M059J (cell line): ENCODE data around the gene FAM181A. TPM values are rescaled to one million over a fixed set of nuclear protein-coding genes. Genes with fewer than 3 reads are reported as not detected.

Experiments used
- DNase-seq: peaks from one replicate; pipeline ENCODE4 v3.0.0-alpha.2; 2012; ENCODE audit warnings: low read depth
- total RNA-seq: library from RNA; depleted of rRNA; stranded (reverse); fragments of >200 nt; shearing (Covaris generic); gene quantifications from 2 replicates; pipeline ENCODE4 v1.2.3, GENCODE V29; 2014

The FAM181A gene
- total RNA-seq, 1 experiment from 2014 or later: not detected

DNA sequence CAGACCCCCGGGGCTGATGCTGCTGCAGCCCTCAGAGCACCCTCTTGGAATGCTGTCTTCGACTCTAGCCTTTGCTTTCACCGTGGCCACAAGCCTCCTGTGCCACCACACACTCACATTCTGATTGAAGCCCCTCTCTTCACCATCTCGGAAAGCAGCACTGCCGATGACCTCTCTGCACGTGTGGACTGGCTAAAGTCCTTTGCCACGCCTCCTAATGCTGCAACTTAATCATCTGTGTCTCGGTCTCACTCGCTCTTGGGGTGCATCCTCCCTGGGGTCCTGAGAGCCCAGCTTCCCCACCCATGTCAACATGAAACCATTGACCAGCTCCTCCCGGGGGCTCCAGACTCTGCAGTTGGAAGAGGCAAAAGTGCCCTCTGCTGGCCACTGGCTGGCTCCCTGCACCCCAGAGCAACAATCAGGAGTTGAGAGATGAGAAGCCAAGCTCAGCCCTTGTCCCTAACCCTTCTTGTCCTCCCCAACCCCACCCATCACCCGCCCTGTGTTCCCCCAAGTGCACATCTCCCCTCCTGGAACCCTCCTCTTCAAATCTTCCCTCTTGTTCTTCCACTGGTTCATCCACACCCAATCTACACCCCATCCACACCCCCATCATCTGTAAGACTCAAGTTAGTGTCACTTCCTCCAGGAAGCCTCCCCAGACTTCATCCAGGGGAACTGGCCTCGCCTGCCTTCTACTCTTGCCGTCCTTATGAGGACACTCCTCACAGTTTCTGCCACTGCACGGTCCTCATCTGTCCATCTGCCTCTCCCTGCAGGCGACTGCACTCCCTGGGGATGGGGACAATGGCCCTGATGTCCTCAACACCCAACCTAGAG, 23.6 kb upstream of the FAM181A start:
- DNase-seq: no peak

- no peak for DNase-seq
Observed at GRCh38 chr14:93905623-93906022, 21.5 kb upstream of the FAM181A start.

DNA sequence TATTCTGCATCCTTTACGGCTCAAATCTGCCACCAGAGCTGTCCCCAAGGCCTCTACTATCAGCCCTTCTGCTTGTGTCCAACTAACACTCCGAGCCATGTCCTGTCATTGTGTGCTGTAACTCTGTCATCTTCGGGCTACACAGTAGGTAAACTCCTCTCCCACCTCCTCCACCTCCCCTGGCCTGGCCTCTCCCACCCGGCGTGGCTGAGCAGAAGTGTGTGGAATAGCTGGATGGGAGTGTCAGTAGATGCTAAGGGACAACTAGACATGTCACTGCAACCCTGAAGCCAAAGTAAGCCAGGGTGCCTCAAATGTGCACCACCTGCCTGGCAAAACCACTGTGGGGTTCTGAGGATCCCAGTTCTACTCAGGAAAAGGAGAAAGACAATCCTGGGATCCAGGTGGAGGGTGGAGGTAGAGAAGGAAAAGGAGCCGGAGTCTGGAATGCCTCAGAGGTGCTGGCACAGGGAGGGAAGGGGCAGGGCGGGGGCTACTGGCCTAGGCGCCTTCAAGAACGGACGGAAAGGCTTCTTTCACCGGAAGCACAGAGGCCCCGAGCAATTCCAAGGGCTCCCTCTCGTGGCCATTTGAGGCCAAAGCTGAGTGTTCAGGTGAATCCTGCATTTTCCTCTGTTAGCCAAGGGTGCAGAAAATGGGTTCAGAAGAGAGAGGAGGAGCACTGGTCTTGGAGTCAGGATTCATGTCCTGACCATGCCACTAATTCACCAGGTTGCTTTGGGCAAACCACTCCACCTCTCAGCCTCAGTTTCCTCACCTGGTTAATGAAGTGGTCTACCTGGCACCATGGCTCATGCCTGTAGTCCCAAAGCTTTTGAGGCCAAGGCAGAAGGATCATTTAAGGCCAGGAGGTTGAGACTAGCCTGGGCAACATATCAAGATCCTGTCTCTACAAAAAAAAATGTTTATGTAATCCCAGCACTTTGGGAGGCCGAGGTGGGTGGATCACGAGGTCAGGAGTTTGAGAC, 20.5 kb upstream of the FAM181A start:
- peak; percentile 45 for DNase-seq

- DNase-seq: no peak
Observed at GRCh38 chr14:93909429-93910128, 17.6 kb upstream of the FAM181A start.

DNA sequence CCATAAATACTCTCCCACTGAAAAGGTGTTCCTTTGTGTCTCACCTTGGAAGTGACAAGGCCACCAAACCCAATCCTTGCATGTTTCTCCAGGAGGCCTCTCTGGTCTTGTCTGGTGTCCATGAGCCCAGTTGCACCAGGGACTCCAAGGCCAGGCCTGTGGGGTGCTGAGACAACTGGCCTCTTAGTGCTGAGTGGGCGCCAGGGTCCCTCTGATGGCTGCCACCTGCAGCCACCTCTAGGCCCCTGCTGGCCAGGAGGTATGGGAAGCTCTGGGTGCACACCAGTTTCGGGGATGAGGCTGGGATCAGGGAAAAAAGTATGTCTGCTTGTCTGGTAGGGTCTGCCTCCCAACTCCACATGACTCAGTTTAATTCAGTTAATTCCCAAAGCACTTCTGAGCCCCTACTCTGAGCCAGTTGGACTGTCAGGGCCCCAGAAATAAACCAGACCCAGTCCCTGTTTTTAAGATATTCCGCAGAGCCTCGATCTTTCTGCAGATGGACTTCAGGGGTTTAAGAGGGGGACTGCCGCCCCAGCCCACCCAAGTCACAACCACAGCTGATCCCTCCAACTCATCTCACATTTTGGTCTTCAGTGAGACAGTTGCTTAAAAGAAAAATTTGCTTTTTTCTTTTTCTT, 15.0 kb upstream of the FAM181A start:
- DNase-seq: no peak

GRCh38 chr14:93912782-93913181, 14.4 kb upstream of the FAM181A start:
- no peak for DNase-seq

DNA sequence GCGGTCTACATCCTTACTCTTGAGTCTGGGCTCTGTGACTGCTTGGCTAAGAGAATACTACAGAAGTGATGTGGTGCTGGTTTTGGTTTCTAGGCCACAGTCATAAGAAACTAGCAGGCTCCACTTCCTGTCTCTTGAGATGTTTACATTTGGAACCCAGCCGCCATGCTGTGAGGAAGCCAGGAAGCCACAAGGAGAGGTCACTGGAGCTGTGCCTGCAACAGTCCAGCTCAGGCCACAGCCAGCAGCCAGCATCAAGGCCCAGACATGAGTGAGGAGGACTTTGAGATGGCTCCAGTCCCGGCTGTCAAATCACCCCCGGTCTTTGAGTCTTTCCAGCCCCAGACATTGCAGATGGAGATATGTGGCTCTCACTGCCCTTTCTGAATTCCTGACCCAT, 12.9 kb upstream of the FAM181A start:
- peak; percentile 20 for DNase-seq

GRCh38 chr14:93915070-93915705, 12.0 kb upstream of the FAM181A start:
- no peak for DNase-seq

DNA sequence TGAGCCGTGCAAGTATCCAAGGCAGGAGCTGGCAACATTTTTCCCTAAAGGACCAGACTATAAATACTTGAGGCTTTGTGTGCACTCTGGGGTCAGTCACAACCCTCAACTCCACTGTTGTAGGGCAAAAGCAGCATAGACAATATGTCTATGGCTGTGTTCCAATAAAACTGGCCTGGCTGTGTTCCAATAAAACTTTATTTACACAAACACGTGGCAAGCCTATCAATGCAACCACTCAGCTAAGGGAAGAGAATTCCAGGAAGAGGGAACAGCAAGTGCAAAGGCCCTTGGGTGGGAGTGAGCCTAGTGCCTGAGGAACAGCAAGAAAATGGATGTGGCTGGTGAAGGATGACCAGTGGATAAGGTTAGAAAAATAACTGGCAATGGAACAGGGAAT, 11.3 kb upstream of the FAM181A start:
- DNase-seq: no peak

GRCh38 chr14:93916498-93916897, 10.6 kb upstream of the FAM181A start:
- no peak for DNase-seq

DNA sequence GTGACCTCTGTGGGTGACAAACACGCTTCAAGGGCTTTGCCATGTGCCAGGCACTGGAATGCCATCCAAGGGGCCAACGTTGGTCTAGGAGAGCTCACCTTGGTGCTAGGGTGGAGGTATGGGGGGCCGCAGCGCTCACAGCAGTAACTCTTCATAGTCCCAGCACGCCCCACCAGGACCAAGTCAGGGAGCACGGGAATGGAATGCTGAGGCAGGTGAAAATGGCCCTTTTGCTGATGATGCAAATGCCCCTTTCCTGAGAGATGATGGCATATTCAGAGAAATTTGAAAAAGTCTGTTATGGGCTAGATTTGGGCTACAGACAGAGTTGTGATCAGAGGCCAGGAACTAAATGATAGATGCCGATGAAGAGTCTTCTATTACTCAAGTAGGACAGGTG, 10.0 kb upstream of the FAM181A start:
- no peak for DNase-seq

GRCh38 chr14:93921001-93921806, 5.9 kb upstream of the FAM181A start:
- DNase-seq: no peak

- DNase-seq: no peak
Observed at GRCh38 chr14:93923626-93924025, 3.5 kb upstream of the FAM181A start.

DNA sequence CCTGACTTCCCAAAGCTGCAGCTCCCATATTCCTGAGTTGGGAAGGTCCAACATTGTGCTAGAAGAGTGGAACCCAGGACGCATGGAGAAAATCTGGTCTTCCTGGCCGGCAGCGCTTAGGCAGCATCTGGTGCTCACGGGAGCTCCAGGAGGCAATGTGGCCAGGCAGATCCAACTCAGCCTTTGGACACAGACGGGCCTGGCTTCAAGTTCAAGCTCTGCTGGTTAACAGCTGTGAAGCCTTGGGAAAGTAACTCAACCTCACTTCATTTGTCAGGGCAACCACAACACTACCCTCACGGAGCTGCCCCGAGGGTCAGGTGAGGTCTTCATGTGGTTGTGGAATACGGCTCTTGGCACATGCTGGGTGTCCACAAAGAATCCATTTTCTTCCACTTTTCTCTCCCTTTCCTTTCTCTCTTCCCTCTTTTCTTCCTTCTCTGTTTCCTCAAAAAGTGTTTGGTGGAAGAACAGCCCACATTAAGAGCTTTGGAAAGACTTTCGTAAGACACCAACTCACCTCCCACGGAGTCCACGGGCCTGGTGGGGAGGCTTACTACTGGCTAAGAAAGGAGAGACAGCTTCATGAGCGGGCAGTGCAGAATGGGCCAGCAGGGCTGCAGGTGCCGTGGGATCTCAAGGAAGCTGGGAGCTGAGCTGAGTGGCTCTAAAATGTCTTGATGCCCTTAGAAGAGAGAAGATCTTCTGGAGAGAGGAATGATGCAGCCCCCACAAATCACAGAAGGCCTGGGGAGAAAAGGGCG, 2.4 kb upstream of the FAM181A start:
- DNase-seq: no peak

DNA sequence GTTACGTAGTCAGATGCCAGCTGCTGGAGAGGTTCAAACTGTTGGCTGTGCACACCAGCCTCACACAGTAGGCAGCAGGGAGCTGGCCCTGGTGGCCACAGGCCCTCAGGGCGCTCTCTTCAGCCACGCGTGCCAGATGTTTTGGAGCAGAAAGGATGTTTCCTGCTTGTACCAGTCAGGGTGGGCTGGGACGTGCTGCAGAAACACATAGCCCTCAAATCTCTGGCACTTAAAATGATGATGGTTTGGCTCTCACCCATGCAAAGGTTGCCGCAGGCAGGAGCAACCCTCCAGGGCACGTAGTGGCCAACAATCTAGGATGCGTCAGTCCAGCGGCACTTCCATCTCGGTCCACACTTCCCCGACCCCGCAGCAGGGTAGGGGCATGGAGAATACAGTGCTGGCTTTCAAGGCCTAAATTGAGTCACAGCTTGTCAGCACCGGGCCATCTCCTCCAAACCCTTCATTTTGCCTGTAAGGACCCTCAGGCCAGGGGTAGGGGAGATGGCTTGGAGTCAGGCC, 1.7 kb upstream of the FAM181A start:
- no peak for DNase-seq

DNA sequence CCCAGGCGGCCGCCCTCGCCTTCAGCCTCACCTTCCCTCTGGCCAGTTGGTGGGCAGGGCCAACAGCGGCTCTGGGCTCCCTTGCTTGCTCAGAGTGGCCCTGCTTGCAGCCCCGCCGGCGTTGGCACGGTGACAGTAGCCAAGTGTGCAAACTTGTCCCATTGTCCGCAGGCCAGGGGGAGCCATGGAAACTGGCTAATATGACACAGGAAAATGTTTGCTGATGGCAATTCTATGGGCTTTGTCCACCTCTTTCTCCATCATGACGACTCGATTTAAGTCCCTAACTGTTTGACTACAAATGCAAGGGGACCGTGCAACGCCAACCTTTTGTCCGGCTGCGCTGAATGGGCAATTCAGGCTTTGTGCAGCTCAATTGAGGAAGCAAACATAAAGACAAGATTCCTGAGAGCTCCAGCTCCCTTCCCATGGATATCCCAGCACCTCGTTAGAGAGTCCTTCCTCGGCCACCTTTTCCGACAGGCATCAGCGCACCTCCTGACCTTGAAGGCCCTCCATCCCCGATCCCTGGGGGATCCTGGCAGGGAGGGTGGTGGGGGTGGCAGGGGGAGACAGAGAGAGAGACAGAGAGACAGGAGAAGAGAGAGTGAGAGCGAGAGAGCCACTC, 785 bp upstream of the FAM181A start:
- no peak for DNase-seq

- DNase-seq: no peak
Observed at GRCh38 chr14:93927800-93928145, 629 bp downstream of the FAM181A start.

DNA sequence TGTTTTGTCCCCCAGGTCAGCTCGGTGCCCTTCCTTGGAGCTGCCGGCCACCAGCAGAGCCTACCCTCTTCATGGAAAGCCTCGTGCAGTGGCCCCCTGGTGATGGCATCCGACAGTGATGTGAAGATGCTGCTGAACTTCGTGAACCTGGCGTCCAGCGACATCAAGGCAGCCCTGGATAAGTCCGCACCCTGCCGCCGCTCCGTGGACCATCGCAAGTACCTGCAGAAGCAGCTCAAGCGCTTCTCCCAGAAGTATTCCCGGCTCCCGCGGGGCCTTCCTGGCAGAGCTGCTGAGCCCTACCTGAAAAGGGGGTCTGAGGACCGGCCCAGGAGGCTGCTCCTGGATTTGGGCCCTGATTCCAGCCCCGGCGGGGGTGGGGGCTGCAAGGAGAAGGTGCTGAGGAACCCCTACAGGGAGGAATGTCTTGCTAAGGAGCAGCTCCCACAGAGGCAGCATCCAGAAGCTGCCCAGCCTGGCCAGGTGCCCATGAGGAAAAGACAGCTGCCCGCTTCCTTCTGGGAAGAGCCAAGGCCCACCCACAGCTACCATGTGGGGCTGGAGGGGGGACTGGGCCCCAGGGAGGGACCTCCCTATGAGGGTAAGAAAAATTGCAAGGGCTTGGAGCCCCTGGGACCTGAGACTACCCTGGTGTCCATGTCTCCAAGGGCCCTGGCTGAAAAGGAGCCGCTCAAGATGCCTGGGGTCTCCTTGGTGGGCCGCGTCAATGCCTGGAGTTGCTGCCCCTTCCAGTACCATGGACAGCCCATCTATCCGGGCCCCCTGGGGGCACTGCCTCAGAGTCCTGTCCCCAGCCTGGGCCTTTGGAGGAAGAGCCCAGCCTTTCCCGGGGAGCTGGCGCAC, 1.3 kb downstream of the FAM181A start:
- no peak for DNase-seq
